AG09309 (cell line): ENCODE data around the gene YY1.
A peak's percentile ranks its signal among the peaks of the same experiment; 100 is the strongest.
"Not testable (repeated sequence)": the region's sequence is repeated elsewhere in the genome, so short reads cannot be mapped to it uniquely, and the experiment has no call there.

Experiments
- DNase-seq: peaks from one replicate; pipeline ENCODE4 v3.0.0-alpha.2; 2010; ENCODE audit warnings: low read depth
- H3K4me3 ChIP-seq: 2 replicates; pipeline ENCODE4 v1.5.1; 2011; ENCODE audit warnings: mild to moderate bottlenecking, low read depth, low read length, moderate library complexity; ENCODE audit not compliant: control insufficient read depth
- TF ChIP-seq, protein P1 (sequence below): IDR thresholded peaks from 2 replicates; pipeline ENCODE4 v1.5.1; 2011; ENCODE audit warnings: mild to moderate bottlenecking, low read depth, low read length, inconsistent platforms; ENCODE audit not compliant: insufficient read depth, control insufficient read depth; ENCODE audit errors: missing control alignments

Gene YY1

GRCh38 chr14:100203962-100204834 is 34.7 kb upstream of the YY1 start:
- TF ChIP-seq, protein P1, sequence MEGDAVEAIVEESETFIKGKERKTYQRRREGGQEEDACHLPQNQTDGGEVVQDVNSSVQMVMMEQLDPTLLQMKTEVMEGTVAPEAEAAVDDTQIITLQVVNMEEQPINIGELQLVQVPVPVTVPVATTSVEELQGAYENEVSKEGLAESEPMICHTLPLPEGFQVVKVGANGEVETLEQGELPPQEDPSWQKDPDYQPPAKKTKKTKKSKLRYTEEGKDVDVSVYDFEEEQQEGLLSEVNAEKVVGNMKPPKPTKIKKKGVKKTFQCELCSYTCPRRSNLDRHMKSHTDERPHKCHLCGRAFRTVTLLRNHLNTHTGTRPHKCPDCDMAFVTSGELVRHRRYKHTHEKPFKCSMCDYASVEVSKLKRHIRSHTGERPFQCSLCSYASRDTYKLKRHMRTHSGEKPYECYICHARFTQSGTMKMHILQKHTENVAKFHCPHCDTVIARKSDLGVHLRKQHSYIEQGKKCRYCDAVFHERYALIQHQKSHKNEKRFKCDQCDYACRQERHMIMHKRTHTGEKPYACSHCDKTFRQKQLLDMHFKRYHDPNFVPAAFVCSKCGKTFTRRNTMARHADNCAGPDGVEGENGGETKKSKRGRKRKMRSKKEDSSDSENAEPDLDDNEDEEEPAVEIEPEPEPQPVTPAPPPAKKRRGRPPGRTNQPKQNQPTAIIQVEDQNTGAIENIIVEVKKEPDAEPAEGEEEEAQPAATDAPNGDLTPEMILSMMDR, result no peak
- DNase-seq, result no peak
- no peak overlapping the region for H3K4me3 ChIP-seq

GRCh38 chr14:100204835-100205167 is 34.1 kb upstream of the YY1 start:
- not testable (repeated sequence) for DNase-seq, H3K4me3 ChIP-seq

- DNase-seq, H3K4me3 ChIP-seq: not testable (repeated sequence)
Observed at GRCh38 chr14:100207588-100207987, 31.4 kb upstream of the YY1 start.

DNA sequence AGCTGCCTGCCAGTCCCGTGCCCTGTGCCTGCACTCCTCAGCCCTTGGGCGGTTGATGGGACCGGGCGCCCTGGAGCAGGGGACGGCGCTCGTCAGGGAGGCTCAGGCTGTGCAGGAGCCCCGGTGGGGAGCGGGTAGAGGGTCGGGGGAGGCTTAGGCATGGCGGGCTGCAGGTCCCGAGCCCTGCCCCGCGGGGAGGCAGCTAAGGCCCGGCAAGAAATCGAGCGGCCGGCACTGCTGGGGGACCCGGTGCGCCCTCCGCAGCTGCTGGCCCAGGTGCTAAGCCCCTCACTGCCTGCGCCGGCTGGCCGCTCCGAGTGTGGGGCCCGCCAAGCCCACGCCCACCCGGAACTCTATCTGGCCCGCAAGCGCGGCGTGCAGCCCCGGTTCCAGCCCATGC is 30.8 kb upstream of the YY1 start:
- not testable (repeated sequence) for H3K4me3 ChIP-seq, DNase-seq

GRCh38 chr14:100211366-100211765 is 27.6 kb upstream of the YY1 start:
- TF ChIP-seq, protein P1, result no peak
- DNase-seq, result no peak
- H3K4me3 ChIP-seq, result no peak overlapping the region

GRCh38 chr14:100211893-100212292 is 27.1 kb upstream of the YY1 start:
- TF ChIP-seq, protein P1, result no peak
- H3K4me3 ChIP-seq, result no peak overlapping the region
- DNase-seq, result no peak

- DNase-seq, result no peak
- no peak overlapping the region for H3K4me3 ChIP-seq
- TF ChIP-seq, protein P1, result no peak
Observed at GRCh38 chr14:100212476-100213333, 26.2 kb upstream of the YY1 start.

DNA sequence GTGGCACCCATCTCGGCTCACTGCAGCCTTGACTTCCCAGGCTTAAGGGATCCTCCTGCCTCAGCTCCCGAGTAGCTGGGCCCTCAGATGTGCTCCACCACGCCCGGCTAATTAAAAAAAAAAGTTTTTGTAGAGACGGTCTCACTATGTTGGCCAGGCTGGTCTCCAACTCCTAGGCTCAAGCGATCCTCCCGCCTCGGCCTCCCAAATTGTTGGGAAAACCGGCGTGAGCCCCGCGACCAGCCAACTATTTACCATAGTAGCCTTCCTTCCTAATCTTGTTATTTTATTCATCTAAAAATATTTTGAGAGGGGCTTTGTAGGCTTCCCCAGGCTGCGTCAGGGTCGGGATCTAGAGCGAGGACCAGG is 25.4 kb upstream of the YY1 start:
- peak overlapping the region; percentile 56 for H3K4me3 ChIP-seq
- TF ChIP-seq, protein P1, result no peak
- no peak for DNase-seq
